Coronary artery (tissue), 2 donors: ENCODE data around the gene CTCF.

ENCODE experiments used
- DNase-seq: peaks from one replicate; pipeline ENCODE4 v3.0.0-alpha.2; 2017; ENCODE audit warnings: low spot score
- H3K27ac ChIP-seq, 2 donors: fragments of 200-600 bp; sonication (generic); one replicate each; pipeline ENCODE4 v1.5.1; 2016 to 2019
- H3K4me3 ChIP-seq: fragments of 200-600 bp; sonication (generic); 2 replicates; pipeline ENCODE4 v1.5.1; 2016; ENCODE audit warnings: mild to moderate bottlenecking, moderate library complexity
- CTCF ChIP-seq: fragments of 200-600 bp; sonication (generic); IDR thresholded peaks from one replicate; pipeline ENCODE4 v1.5.1; 2019; ENCODE audit warnings: antibody characterized with exemption

The CTCF gene

GRCh38 chr16:67675579-67675935 lies 113.2 kb downstream of the CTCF start:
- no peak for TF ChIP-seq CTCF
- H3K4me3 ChIP-seq, result no peak overlapping the region
- peak overlapping the region in 1 of 2 donors; percentile 82 for H3K27ac ChIP-seq
- no peak for DNase-seq

- Histone ChIP-seq H3K4me3 (no peak overlapping the region), H3K27ac (no peak overlapping the region)
- DNase-seq, result no peak
- TF ChIP-seq CTCF, result no peak
These were observed 113.7 kb downstream of the CTCF start for GRCh38 chr16:67675999-67676398.

GRCh38 chr16:67676516-67676915 lies 114.2 kb downstream of the CTCF start:
- Histone ChIP-seq H3K27ac (no peak overlapping the region), H3K4me3 (no peak overlapping the region)
- no peak for DNase-seq
- no peak for TF ChIP-seq CTCF

GRCh38 chr16:67676939-67677338 lies 114.6 kb downstream of the CTCF start:
- H3K4me3 ChIP-seq, result no peak overlapping the region
- no peak overlapping the region for H3K27ac ChIP-seq
- no peak for TF ChIP-seq CTCF
- DNase-seq, result no peak

- TF ChIP-seq CTCF, result no peak
- Histone ChIP-seq H3K27ac (no peak overlapping the region), H3K4me3 (no peak overlapping the region)
- DNase-seq, result no peak
These were observed 115.4 kb downstream of the CTCF start for GRCh38 chr16:67677712-67678111.

- H3K4me3 ChIP-seq, result no peak overlapping the region
- H3K27ac ChIP-seq, result no peak overlapping the region
- DNase-seq, result no peak
- TF ChIP-seq CTCF, result no peak
These were observed 116.2 kb downstream of the CTCF start for GRCh38 chr16:67678354-67679023.
